OCI-LY1 (cell line): ENCODE measurements around the gene PCP4.

Experiments used
- H2AFZ ChIP-seq: fragments of 200-600 bp; sonication (generic), shearing (Covaris generic); 2 replicates; pipeline ENCODE4 v1.6.0; 2014; ENCODE audit warnings: antibody characterized with exemption, mild to moderate bottlenecking, low read length
- H3F3A ChIP-seq: fragments of 200-600 bp; sonication (generic), shearing (Covaris generic); 2 replicates; pipeline ENCODE4 v1.6.0; 2014; ENCODE audit warnings: mild to moderate bottlenecking, antibody characterized with exemption, low read length, moderate library complexity; ENCODE audit not compliant: insufficient read depth
- H3K27ac ChIP-seq: fragments of 200-600 bp; sonication (generic); 2 replicates; pipeline ENCODE4 v1.5.1; 2014; ENCODE audit warnings: low read length, mixed run types, mild to moderate bottlenecking, low read depth; ENCODE audit not compliant: poor library complexity, severe bottlenecking
- H3K27me3 ChIP-seq: fragments of 200-600 bp; sonication (generic); 2 replicates; pipeline ENCODE4 v1.6.0; 2014; ENCODE audit warnings: antibody characterized with exemption, mild to moderate bottlenecking, low read length, moderate library complexity; ENCODE audit not compliant: insufficient read depth
- H3K36me3 ChIP-seq: fragments of 200-600 bp; sonication (generic); 2 replicates; pipeline ENCODE4 v1.6.1; 2014; ENCODE audit warnings: mild to moderate bottlenecking, antibody characterized with exemption, low read length, moderate library complexity, mixed read lengths; ENCODE audit not compliant: insufficient read depth
- H3K4me1 ChIP-seq: fragments of 200-600 bp; sonication (generic); 2 replicates; pipeline ENCODE4 v1.5.1; 2014; ENCODE audit warnings: mild to moderate bottlenecking, low read length, moderate library complexity; ENCODE audit not compliant: insufficient read depth, severe bottlenecking
- H3K4me2 ChIP-seq: fragments of 200-600 bp; sonication (generic), shearing (Covaris generic); 2 replicates; pipeline ENCODE4 v1.6.1; 2014; ENCODE audit warnings: low read length
- H3K4me3 ChIP-seq: fragments of 200-600 bp; sonication (generic); 2 replicates; pipeline ENCODE4 v1.5.1; 2014; ENCODE audit warnings: low read length, low read depth, mild to moderate bottlenecking, mixed read lengths; ENCODE audit not compliant: poor library complexity, severe bottlenecking
- H3K79me2 ChIP-seq: fragments of 200-600 bp; shearing (Covaris generic); 2 replicates; pipeline ENCODE4 v1.6.1; 2016; ENCODE audit warnings: mixed run types, low read length, mixed read lengths; ENCODE audit not compliant: insufficient read depth
- H3K9ac ChIP-seq: fragments of 200-600 bp; sonication (generic), shearing (Covaris generic); 2 replicates; pipeline ENCODE4 v1.6.1; 2014; ENCODE audit warnings: mild to moderate bottlenecking, low read length, mixed read lengths
- H3K9me2 ChIP-seq: fragments of 200-600 bp; sonication (generic), shearing (Covaris generic); 2 replicates; pipeline ENCODE4 v1.6.1; 2014; ENCODE audit warnings: low read depth, mild to moderate bottlenecking, low read length, mixed read lengths
- H3K9me3 ChIP-seq: fragments of 200-600 bp; shearing (Covaris generic); 2 replicates; pipeline ENCODE4 v1.6.1; 2014; ENCODE audit warnings: low read length, mixed read lengths
- H4K20me1 ChIP-seq: fragments of 200-600 bp; sonication (generic), shearing (Covaris generic); 2 replicates; pipeline ENCODE4 v1.6.0; 2016; ENCODE audit warnings: mild to moderate bottlenecking, low read length; ENCODE audit not compliant: insufficient read depth
- EZH2 ChIP-seq: fragments of 200-600 bp; sonication (generic), shearing (Covaris generic); IDR thresholded peaks from 2 replicates; pipeline ENCODE4 v1.8.0; 2017; ENCODE audit warnings: borderline replicate concordance, mixed run types, mild to moderate bottlenecking, antibody characterized with exemption, low read length, moderate library complexity, mixed read lengths
- TF ChIP-seq, protein P1 (sequence below): fragments of 200-600 bp; sonication (generic), shearing (Covaris generic); IDR thresholded peaks from 2 replicates; pipeline ENCODE4 v1.5.1; 2017; ENCODE audit warnings: mild to moderate bottlenecking, antibody characterized with exemption, low read length, moderate library complexity, mixed read lengths

Gene PCP4

DNA sequence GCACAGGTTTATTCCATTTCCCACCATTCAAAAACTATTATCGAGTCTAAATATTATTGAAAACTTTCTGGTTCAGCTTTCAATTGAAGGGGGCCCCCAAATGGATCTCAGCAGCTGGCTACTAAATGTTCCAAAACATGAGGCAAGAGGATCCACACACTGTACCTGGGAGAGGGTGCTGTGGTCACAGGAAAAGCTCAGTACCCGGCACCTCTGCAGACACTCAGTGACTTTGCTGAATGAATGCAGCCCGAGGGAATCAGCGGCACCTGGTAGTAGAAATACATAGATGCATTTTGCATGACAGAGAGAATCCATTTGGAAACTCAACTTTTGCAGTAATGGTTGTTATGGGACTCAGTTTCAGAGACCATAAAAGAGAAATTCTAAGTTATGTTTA lies 89.3 kb downstream of the PCP4 start:
- Histone ChIP-seq H3K9me3 (no peaks in the 10 kb centered on the region), H3K9ac (no peak overlapping the region), H3K4me3 (no peak overlapping the region)

DNA sequence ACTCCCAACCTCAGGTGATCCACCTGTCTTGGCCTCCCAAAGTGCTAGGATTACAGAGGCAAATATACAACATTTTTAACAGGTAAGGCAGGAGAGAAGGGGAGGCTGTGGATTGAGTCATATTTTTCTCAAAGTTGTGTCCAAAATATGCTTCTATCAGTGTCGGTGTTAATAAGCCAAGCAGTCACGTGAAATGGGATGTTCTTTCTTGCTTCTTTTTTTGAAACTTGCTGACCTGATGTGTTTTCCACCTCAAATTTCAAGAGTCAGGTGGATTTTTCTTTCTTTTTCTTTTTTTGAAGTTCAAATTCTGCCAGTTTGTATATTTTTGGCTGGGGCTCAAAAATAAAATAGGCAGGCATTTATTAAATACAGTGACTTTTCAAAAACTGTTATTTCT lies 91.5 kb downstream of the PCP4 start:
- no peak overlapping the region for H3K4me3 ChIP-seq
- no peaks in the 10 kb centered on the region for H4K20me1 ChIP-seq
- no peak overlapping the region for H3K9ac ChIP-seq
- no peak overlapping the region for H2AFZ ChIP-seq
- no peak for TF ChIP-seq EZH2
- TF ChIP-seq, protein P1, sequence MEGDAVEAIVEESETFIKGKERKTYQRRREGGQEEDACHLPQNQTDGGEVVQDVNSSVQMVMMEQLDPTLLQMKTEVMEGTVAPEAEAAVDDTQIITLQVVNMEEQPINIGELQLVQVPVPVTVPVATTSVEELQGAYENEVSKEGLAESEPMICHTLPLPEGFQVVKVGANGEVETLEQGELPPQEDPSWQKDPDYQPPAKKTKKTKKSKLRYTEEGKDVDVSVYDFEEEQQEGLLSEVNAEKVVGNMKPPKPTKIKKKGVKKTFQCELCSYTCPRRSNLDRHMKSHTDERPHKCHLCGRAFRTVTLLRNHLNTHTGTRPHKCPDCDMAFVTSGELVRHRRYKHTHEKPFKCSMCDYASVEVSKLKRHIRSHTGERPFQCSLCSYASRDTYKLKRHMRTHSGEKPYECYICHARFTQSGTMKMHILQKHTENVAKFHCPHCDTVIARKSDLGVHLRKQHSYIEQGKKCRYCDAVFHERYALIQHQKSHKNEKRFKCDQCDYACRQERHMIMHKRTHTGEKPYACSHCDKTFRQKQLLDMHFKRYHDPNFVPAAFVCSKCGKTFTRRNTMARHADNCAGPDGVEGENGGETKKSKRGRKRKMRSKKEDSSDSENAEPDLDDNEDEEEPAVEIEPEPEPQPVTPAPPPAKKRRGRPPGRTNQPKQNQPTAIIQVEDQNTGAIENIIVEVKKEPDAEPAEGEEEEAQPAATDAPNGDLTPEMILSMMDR = no peak
- no peak overlapping the region for H3K4me2 ChIP-seq
- no peaks in the 10 kb centered on the region for H3K9me2 ChIP-seq
- no peaks in the 10 kb centered on the region for H3K9me3 ChIP-seq
- no peaks in the 10 kb centered on the region; the same call in 1 of the 2 replicates for H3K27me3 ChIP-seq
- no peak overlapping the region for H3K27ac ChIP-seq
- no peaks in the 10 kb centered on the region for H3K4me1 ChIP-seq
- no peaks in the 10 kb centered on the region for H3K79me2 ChIP-seq
- H3F3A ChIP-seq = no peaks in the 10 kb centered on the region
- no peaks in the 10 kb centered on the region for H3K36me3 ChIP-seq

More for the DNA sequence above, 89.3 kb downstream of the PCP4 start:
- Histone ChIP-seq H3K9me2 (no peaks in the 10 kb centered on the region), H3K27me3 (no peaks in the 10 kb centered on the region; the same call in 1 of the 2 replicates), H3K27ac (no peak overlapping the region), H3K79me2 (no peaks in the 10 kb centered on the region), H3K36me3 (no peaks in the 10 kb centered on the region), H4K20me1 (no peaks in the 10 kb centered on the region), H2AFZ (no peak overlapping the region), H3K4me1 (no peaks in the 10 kb centered on the region), H3F3A (no peaks in the 10 kb centered on the region), H3K4me2 (no peak overlapping the region)
- TF ChIP-seq, protein P1 = no peak
- no peak for TF ChIP-seq EZH2

DNA sequence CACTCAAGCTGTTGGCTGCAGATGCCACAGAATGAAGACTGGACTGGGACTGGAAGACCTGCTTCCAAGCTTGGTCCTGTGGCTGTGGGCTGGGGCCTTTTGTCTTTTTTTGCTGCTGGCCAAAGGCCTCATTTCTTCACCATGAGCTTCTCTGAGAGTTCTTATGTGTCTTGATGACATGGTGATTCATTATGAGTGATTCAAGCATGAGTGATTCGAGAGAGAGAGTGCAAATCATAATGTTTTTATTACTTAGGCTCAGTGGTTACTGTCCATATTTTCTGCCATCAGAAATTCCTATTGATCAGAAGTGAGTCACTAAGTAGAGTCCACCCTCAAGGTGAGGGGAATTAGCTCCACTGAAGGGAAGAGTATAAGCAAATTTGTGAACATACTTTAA lies 94.0 kb downstream of the PCP4 start:
- Histone ChIP-seq H4K20me1 (no peaks in the 10 kb centered on the region), H3K79me2 (no peaks in the 10 kb centered on the region), H3K27me3 (no peaks in the 10 kb centered on the region; the same call in 1 of the 2 replicates), H2AFZ (no peak overlapping the region), H3K9ac (no peak overlapping the region), H3K4me3 (no peak overlapping the region), H3K27ac (no peak overlapping the region), H3K36me3 (no peaks in the 10 kb centered on the region), H3K9me2 (no peaks in the 10 kb centered on the region), H3K9me3 (no peaks in the 10 kb centered on the region), H3K4me1 (no peaks in the 10 kb centered on the region), H3F3A (no peaks in the 10 kb centered on the region), H3K4me2 (no peak overlapping the region)
- TF ChIP-seq EZH2 = no peak
- TF ChIP-seq, protein P1 = no peak
